ENCODE data around the gene SIDT2.

The SIDT2 gene

DNA sequence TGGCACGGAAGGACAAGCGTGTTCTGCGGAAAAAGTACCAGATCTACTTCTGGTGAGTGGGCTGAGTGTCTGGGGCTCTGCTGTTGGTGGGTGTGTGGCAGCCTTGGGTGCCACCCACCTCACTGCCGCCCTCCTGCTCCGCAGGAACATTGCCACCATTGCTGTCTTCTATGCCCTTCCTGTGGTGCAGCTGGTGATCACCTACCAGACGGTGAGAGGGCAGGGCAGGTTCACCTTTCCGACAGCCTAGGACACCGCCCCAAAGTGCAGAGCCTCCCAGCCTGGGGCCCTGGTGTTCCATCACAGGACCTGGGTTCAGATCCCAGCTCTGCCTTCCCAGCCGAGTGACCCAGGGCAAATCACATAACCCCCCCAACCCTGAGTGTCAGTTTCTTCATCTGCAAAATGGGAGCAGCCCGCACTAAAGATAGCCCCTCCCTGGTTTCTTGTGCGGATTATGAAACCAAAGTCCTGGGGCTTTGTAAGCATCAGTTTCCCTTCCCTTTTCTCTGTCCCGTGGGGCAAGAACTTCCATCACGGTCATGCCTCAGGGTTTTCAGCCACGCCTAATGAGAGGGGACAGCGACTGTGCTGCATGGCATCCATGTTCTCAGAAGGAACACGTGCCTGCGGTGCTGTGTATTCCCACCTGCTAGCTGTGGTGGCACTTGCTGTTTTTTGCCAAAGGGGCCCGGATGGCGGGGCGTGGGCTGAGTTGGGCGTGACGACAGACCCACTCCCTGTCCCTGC, 10.8 kb downstream of the SIDT2 start:
- no peak for DNase-seq (ENCODE audit: low read depth)

DNA sequence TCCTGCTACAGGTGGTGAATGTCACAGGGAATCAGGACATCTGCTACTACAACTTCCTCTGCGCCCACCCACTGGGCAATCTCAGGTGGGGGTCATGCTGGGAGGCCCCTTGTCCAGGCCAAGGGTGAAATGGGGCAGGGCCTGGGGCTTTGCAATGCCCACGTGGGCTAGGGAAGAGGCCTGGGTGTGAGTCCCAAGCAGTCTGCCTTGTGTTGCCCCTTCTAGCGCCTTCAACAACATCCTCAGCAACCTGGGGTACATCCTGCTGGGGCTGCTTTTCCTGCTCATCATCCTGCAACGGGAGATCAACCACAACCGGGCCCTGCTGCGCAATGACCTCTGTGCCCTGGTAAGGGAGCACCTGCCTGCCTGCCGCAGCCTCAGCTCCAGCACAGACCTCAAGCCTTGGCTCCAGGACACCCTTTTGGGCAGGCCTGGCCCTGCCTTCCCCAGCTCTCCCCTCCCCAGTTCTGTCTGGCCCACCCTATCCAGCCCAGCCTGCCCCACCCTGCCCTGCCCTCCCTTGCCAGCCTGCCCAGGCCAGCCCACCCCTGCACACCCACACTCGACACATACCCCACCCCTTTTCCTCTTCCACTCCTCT, 11.5 kb downstream of the SIDT2 start:
- no peak for DNase-seq (ENCODE audit: low read depth)

DNA sequence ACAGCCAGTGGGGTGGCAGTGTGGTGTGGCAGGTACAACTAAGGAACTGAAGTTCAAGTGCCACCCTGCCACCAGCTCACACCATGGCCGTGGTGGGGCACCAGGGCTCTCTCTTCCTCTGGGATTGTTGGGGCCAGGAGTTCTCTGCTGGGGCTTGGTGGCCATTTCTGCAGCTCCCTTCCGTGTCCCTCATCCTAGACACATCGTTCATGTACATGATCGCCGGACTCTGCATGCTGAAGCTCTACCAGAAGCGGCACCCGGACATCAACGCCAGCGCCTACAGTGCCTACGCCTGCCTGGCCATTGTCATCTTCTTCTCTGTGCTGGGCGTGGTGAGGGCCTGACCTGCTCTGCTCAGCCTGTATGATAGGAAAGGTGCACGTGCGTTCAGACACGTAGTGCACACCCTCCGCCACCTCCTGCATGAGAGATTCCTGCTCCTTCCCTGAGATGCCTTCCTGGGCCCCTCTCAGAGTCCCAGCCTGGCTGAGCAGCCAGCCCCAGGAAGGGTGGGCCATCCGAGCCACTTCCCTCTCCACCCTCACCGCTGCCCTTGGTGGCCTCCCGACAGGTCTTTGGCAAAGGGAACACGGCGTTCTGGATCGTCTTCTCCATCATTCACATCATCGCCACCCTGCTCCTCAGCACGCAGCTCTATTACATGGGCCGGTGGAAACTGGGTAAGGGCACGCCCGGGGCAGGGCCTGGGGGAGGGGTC, 13.3 kb downstream of the SIDT2 start:
- no peak for DNase-seq (ENCODE audit: low read depth)

DNA sequence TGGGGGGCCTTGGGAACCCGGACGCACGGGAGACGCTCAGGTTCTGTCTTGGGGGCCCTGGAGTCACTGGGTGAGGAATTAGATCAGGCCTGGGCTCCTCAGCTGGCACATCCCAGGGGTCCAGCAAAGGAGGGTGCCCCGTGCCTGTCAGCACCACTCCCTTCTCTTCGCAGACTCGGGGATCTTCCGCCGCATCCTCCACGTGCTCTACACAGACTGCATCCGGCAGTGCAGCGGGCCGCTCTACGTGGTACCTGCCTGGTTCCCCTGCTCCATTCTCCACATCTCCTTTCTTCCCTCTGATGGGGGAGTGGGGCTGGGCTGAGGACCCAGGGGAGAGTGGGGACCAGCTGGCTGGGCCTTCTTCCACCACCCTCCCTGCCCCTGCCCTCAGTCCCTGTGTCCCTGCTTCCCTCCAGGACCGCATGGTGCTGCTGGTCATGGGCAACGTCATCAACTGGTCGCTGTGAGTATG, 13.9 kb downstream of the SIDT2 start:
- DNase-seq (ENCODE audit: low read depth), result no peak

DNA sequence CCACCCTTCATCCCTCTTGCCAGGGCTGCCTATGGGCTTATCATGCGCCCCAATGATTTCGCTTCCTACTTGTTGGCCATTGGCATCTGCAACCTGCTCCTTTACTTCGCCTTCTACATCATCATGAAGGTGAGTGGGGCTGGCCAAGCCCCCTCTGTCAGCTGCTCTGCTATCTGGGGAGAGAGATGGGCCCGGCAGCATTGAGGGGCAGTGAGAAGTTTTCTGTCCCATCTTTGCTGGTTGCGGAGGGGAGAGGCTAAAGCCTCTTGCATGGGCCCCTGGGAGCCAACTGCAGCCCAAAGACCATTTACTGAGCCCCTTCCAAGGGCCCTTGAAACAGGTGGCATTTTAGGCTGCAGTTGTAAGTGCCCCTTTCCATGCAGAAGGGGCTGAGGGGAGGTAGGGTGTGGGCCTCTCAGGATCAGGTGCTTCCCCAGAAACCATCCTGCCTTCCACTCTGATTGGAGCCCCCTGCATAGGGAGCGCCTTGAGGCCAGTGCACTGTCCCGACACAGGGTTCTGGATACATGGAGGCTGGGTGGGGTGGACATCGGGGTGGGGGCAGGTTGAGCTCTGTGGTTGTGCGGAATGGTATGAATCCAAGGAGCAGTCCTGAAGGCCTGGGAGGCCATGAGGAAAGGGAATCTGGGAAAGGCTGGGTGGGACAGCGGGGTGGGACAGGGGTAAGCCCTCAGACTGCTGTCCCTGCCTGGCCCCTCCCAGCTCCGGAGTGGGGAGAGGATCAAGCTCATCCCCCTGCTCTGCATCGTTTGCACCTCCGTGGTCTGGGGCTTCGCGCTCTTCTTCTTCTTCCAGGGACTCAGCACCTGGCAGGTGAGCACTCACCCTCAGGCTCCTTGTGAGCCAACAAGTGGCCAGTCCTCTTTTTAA, 14.8 kb downstream of the SIDT2 start:
- no peak for DNase-seq (ENCODE audit: low read depth)

DNA sequence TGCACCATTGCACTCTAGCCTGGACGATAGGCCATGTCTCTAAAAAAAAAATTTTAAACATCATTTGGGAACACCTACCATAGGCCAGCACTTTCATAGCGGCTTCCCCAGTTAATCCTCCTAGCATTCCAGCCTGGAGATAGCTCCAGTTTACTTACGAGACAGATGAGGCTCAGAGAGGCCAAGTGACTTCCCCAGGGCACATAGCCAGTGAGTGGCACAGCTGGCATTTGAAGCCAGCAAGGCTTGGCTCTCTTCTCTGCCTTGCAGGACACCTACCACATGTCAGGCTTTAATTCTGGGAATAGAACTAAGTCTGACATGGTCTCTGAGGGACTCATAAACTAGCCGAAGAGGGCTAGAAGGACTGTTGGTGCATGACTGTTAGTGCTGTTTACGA, 15.7 kb downstream of the SIDT2 start:
- no peak for DNase-seq (ENCODE audit: low read depth)

DNA sequence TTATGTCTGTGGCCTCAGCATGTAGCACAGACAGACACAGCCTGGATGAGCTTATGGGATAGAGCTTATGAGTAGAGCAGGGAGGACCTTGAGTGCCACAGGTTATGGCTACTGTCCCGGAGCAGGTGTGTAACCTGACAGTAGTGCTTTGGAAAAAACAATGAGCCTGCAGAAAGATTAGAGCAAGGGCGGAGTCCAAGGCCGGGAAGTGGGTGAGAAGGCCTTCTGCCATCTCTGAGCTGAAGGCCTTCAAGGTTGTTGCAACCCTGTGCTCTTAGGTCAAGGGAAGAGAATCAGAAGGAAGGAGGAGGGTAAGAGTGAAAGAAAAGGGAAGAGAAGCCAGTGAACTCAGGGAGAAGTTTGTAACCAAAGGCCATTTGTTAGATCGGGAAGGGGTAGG, 16.7 kb downstream of the SIDT2 start:
- DNase-seq (ENCODE audit: low read depth), result no peak

DNA sequence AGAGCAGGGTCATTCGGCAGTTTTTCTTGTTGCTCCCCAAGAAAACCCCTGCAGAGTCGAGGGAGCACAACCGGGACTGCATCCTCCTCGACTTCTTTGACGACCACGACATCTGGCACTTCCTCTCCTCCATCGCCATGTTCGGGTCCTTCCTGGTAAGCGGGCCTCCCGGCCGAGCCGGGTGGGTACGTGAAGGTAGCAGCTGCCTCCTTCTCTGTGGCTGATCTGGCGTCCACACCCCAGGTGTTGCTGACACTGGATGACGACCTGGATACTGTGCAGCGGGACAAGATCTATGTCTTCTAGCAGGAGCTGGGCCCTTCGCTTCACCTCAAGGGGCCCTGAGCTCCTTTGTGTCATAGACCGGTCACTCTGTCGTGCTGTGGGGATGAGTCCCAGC, 17.2 kb downstream of the SIDT2 start:
- DNase-seq (ENCODE audit: low read depth), result no peak

DNA sequence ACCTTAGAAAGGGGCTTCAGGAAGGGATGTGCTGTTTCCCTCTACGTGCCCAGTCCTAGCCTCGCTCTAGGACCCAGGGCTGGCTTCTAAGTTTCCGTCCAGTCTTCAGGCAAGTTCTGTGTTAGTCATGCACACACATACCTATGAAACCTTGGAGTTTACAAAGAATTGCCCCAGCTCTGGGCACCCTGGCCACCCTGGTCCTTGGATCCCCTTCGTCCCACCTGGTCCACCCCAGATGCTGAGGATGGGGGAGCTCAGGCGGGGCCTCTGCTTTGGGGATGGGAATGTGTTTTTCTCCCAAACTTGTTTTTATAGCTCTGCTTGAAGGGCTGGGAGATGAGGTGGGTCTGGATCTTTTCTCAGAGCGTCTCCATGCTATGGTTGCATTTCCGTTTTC, 18.5 kb downstream of the SIDT2 start:
- no peak for DNase-seq (ENCODE audit: low read depth)

DNA sequence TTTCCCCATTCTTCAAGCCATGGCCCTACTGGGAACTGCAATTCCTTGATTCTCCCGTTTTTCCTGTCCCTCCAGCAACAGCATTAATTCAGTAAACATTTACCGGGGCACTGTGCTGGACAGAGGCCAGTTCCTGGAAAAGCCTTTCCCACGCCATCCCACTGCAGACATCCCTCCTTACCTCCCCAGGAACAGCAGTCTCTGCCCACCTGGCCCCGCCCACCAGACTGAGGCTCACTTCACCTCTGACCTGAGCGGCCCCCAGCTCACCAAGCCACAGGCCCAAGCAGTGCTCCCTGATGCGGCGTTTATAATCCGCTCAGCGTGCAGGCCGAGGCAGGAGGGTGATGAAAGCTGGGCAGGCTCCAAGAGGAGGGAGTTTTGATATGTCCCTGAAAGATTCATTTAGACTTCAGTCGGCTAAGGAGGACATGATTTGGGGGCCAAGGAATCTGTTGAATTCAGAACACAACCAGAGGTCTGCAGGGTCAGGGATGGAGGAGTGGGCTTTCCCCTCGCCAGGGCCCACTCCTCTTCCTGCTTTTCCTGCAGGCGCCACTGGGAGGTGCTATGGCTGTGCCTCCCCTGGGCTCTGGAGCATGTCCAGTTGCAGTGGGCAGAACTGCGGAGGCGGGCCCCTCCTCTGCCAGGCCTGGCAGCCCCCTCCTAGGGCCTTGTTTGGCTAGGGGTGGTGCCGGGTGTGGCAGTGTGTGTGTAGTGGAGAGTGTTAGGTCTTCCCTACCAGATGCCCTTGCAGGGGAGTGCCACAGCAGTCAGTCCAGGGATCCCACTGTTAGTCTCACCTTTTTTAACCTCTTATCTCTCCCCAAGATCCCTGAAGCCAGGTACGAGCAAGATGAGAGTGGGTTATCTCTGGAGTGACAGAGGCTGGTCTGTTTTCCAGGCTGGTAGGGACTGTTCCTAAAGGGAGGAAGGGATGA, 19.2 kb downstream of the SIDT2 start:
- DNase-seq (ENCODE audit: low read depth), result no peak

DNA sequence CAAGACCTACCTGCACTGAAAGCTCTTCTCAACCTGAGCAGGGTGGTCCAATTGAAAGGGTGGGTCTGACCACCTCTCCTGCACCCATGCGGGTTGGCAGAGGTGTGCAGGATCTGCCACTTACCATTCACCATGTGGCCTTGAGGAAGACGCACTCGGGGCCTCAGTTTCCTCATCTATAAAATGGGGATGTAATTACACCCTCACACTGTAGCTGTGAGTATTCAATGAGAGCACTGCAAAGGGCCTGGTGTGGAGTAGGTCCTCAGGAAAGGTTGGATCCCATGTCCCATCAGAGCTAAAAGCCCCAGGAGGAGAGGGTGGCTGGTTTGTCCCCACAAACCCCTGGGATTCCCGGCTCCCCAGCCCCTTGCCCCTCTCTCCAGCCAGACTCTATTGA, 20.1 kb downstream of the SIDT2 start:
- DNase-seq (ENCODE audit: low read depth), result no peak

DNA sequence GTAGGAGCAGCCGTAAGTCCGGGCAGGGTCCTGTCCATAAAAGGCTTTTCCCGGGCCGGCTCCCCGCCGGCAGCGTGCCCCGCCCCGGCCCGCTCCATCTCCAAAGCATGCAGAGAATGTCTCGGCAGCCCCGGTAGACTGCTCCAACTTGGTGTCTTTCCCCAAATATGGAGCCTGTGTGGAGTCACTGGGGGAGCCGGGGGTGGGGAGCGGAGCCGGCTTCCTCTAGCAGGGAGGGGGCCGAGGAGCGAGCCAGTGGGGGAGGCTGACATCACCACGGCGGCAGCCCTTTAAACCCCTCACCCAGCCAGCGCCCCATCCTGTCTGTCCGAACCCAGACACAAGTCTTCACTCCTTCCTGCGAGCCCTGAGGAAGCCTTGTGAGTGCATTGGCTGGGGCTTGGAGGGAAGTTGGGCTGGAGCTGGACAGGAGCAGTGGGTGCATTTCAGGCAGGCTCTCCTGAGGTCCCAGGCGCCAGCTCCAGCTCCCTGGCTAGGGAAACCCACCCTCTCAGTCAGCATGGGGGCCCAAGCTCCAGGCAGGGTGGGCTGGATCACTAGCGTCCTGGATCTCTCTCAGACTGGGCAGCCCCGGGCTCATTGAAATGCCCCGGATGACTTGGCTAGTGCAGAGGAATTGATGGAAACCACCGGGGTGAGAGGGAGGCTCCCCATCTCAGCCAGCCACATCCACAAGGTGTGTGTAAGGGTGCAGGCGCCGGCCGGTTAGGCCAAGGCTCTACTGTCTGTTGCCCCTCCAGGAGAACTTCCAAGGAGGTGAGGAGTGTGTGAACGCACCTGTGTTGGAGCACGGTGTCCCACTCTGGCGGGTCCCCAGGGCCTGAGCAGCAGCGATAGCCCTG, 20.7 kb downstream of the SIDT2 start, which contains the start of gene TAGLN:
Gene TAGLN, plus strand, starts transcription at position 318 of the 863 bp plus-strand sequence. CDS start 3,644 bp downstream, outside the sequence.
- DNase-seq (ENCODE audit: low read depth), result no peak

DNA sequence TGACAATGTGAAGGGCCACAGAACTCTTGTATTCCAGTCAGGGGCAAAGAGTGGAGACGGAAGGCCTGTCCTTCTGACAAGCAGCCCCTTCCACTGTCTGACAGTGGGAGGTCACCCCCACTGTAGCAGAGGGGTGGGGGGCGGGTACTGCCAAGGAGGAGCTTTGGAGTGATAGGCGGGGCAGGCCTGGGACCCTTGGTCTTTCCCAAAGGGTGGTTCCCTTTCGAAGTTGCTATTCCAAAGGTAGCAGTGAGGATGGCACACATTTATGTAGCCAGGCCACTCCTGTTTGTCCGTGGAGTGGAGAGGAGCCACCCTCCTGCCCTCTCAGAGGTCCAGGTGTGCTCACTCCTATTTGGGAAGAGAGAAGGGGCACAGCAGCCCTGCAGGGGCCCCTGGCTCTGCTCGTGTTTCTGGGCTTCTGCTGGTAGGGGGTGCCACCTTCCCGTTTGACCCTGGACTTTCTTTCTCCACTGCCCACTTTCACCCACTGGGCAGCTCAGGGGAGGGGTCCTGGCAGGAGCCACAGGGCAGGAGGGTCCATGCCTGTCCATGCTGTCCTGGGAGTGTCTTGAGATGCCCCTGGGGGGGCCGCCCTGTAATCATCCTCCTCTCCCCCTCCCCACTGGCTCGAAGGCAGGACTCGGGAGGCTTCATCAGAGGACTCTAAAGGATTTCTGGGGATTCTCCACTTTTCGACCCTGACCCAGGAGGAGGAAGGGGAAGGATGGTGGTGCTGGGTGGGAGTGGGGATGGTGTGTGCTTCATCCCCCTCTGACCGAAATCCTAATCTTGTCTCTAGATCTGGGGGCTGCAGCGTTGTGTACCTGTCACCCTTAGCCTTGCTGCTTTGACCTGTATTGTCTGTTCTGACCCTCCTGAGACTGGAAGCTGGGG, 21.6 kb downstream of the SIDT2 start:
- DNase-seq (ENCODE audit: low read depth), result no peak

DNA sequence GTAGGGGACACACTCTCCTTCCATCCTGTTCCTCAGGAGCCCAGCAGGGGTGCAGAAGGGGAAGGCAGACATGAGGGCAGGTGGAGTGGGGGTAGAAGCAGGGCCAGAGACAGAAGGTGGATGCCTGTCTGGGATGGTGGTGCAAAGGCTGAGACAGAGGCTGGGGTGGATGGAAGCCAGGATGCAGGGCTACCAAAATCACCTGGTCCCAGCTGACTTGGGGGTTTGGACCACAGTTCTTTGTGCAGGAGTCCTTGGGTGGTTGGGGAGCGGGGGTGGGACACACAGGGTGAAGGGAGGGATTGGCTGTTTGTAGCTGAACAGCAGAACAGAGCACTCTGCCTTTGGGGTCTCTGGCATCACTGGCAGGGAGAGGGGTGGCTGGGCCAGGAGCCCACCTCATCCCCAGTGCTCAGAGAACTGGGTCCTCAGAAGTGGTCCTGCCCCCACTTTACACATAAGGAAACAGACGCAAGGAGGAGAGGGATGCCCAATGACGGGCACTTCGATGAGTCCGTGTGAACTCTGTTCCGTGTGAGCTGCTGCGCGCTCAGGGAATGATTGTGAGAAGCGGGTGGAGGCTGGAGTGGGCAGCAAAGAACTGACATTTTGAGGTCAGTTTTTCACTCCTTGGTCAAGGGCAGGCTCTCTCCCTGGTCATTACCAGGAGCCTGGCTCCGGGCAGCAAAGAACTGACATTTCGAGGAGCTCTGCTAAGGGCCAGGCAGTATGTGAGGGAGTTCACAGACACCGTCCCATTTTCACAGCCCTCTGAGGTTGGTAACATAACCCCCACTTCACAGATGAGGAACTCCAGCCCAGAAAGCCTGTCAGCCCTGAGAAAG, 22.5 kb downstream of the SIDT2 start:
- DNase-seq (ENCODE audit: low read depth), result no peak

DNA sequence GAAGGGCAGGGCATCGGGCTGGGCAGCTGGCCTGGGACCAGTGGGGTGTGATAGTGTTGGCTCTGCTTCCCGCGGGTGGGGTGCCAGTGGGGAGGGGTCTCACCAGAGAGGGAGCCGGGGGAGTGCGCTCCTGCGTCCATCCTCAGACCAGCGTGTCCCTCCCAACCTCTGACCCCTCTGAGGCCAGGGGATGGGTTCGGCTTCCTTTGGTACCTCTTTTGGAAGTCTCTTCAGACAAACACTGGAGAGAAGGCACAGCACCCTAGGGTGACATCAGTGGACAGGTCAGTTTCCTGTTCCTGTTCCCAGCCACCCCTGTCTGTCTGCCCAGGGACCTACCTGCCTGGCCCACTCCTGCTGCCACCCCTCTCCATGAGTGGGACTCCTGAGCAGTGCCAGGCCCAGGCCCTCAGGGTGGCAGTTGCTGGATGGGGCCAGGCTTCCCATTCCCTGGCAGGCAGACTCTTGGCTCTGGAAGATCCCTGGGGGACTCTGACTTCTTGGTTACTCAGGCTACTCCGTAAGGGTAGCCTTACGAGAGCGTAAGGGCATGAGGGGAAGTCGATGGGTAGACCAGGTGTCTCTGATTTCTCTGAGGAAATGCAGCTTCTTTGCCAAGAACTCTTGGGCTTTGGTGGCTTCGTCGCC, 23.2 kb downstream of the SIDT2 start:
- no peak for DNase-seq (ENCODE audit: low read depth)

DNA sequence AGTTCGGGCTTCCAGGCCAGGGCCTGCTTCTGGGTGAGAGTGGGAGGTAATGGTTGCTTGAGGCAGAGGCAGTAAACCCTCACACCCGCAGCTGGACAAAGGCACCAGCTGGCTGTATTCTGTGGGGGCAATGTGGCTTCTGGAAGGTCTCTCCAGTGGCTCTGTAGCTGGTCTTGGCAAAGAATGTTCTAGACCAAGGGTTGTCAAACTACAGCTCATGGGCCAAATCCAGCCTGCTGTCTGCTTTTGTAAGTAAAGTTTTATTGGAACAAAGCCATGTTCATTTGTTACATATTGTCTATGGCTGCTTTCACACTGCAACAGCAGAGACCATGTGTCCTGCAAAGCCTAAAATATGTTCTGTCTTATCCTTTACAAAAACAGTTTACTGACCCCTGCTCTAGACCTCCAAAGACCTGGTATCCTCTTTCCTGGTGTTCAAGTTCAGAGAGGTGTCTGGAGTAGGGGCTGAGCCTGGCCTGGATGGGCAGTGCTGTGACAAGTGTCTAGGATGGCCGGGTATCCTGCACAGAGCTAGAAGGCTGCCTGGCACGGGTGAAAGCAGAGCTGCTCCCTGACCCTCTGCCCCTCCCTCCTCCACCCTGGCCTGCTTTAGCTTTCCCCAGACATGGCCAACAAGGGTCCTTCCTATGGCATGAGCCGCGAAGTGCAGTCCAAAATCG, 24.0 kb downstream of the SIDT2 start:
- no peak for DNase-seq (ENCODE audit: low read depth)

DNA sequence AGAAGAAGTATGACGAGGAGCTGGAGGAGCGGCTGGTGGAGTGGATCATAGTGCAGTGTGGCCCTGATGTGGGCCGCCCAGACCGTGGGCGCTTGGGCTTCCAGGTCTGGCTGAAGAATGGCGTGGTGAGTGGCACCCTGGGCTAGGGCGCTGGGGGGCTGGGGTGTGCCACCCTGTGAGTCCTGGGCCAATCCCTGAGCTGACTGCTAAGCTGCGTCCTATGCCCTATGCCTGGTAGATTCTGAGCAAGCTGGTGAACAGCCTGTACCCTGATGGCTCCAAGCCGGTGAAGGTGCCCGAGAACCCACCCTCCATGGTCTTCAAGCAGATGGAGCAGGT, 24.5 kb downstream of the SIDT2 start:
- no peak for DNase-seq (ENCODE audit: low read depth)
